NCI-H524 treated with DMSO at 0.1 percent for 48 hours (cell line): Measurements from ENCODE around the gene RADIL.

Experiments
- DNase-seq: peaks from one replicate; lab custom pipeline; 2025; lab: John Stamatoyannopoulos, UW

The RADIL gene

GRCh38 chr7:4775250-4775847, 108.2 kb downstream of the RADIL start, which contains the start of gene AP5Z1:
Gene AP5Z1 (plus strand): TSS chr7:4775623. CDS start chr7:4775716, 93 bp downstream.
- DNase-seq, result peak; percentile 55

GRCh38 chr7:4774658-4775249, 108.8 kb downstream of the RADIL start:
- DNase-seq, result no peak

- DNase-seq, result no peak
Observed at GRCh38 chr7:4774007-4774406, 109.5 kb downstream of the RADIL start.

GRCh38 chr7:4772306-4772705, 111.2 kb downstream of the RADIL start:
- DNase-seq, result no peak

GRCh38 chr7:4771737-4772136, 111.8 kb downstream of the RADIL start:
- no peak for DNase-seq

- no peak for DNase-seq
Observed at GRCh38 chr7:4770886-4771285, 112.6 kb downstream of the RADIL start.

- no peak for DNase-seq
Observed at GRCh38 chr7:4769761-4770160, 113.8 kb downstream of the RADIL start.

- DNase-seq, result no peak
Observed at GRCh38 chr7:4768597-4769569, 114.6 kb downstream of the RADIL start.

GRCh38 chr7:4766666-4767519, 116.6 kb downstream of the RADIL start:
- DNase-seq, result no peak

- DNase-seq, result no peak
Observed at GRCh38 chr7:4765776-4766490, 117.6 kb downstream of the RADIL start.

GRCh38 chr7:4764402-4765007, 119.0 kb downstream of the RADIL start:
- no peak for DNase-seq

- no peak for DNase-seq
Observed at GRCh38 chr7:4763794-4764185, 119.7 kb downstream of the RADIL start.

- no peak for DNase-seq
Observed at GRCh38 chr7:4763091-4763793, 120.3 kb downstream of the RADIL start.

GRCh38 chr7:4762121-4763055, 121.1 kb downstream of the RADIL start:
- DNase-seq, result no peak

- DNase-seq, result no peak
Observed at GRCh38 chr7:4760952-4761351, 122.6 kb downstream of the RADIL start.

GRCh38 chr7:4759211-4759610, 124.3 kb downstream of the RADIL start:
- no peak for DNase-seq

- no peak for DNase-seq
Observed at GRCh38 chr7:4758791-4759190, 124.7 kb downstream of the RADIL start.

- DNase-seq, result no peak
Observed at GRCh38 chr7:4758111-4758510, 125.4 kb downstream of the RADIL start.

- DNase-seq, result no peak
Observed at GRCh38 chr7:4755045-4755444, 128.5 kb downstream of the RADIL start.
